Effector CD4-positive, alpha-beta T cell (primary cell): Measurements from ENCODE around the gene KCTD21.
"Not testable (repeated sequence)": the region's sequence is repeated elsewhere in the genome, so short reads cannot be mapped to it uniquely, and the experiment has no call there.

Source experiments
- DNase-seq: peaks from one replicate; pipeline ENCODE4 v3.0.0-alpha.2; 2020

Gene KCTD21

GRCh38 chr11:78200061-78200460 is 11.6 kb upstream of the KCTD21 start:
- DNase-seq: no peak

GRCh38 chr11:78199653-78200015 is 11.2 kb upstream of the KCTD21 start:
- DNase-seq: no peak

GRCh38 chr11:78199015-78199652 is 10.7 kb upstream of the KCTD21 start:
- no peak for DNase-seq

GRCh38 chr11:78197816-78198215 is 9.4 kb upstream of the KCTD21 start:
- no peak for DNase-seq

GRCh38 chr11:78196661-78197091 is 8.2 kb upstream of the KCTD21 start:
- DNase-seq: no peak

GRCh38 chr11:78195917-78196560 is 7.6 kb upstream of the KCTD21 start:
- no peak for DNase-seq

- DNase-seq: no peak
Measured at GRCh38 chr11:78194490-78194889, 6.1 kb upstream of the KCTD21 start.

- DNase-seq: no peak
Measured at GRCh38 chr11:78193806-78194205, 5.4 kb upstream of the KCTD21 start.

GRCh38 chr11:78192911-78193351 is 4.5 kb upstream of the KCTD21 start:
- DNase-seq: no peak

- DNase-seq: no peak
Measured at GRCh38 chr11:78192223-78192719, 3.8 kb upstream of the KCTD21 start.

- DNase-seq: no peak
Measured at GRCh38 chr11:78190871-78191538, 2.6 kb upstream of the KCTD21 start.

- no peak for DNase-seq
Measured at GRCh38 chr11:78190374-78190773, 1.9 kb upstream of the KCTD21 start.

GRCh38 chr11:78189851-78190250 is 1.4 kb upstream of the KCTD21 start:
- no peak for DNase-seq

GRCh38 chr11:78189174-78189724 is 823 bp upstream of the KCTD21 start:
- DNase-seq: no peak

GRCh38 chr11:78187366-78188285 is 800 bp downstream of the KCTD21 start:
- peak; percentile 67 for DNase-seq

- DNase-seq: no peak
Measured at GRCh38 chr11:78181185-78181584, 7.2 kb downstream of the KCTD21 start.

GRCh38 chr11:78180751-78181150 is 7.7 kb downstream of the KCTD21 start:
- DNase-seq: no peak

GRCh38 chr11:78179459-78180071 is 8.9 kb downstream of the KCTD21 start:
- no peak for DNase-seq

GRCh38 chr11:78177216-78177615 is 11.2 kb downstream of the KCTD21 start:
- no peak for DNase-seq

GRCh38 chr11:78176605-78177141 is 11.8 kb downstream of the KCTD21 start:
- DNase-seq: no peak

- not testable (repeated sequence) for DNase-seq
Measured at GRCh38 chr11:78175862-78176261, 12.6 kb downstream of the KCTD21 start.

- no peak for DNase-seq
Measured at GRCh38 chr11:78171951-78172350, 16.5 kb downstream of the KCTD21 start.
